ENCODE measurements around the gene CAMTA1.

Gene CAMTA1

DNA sequence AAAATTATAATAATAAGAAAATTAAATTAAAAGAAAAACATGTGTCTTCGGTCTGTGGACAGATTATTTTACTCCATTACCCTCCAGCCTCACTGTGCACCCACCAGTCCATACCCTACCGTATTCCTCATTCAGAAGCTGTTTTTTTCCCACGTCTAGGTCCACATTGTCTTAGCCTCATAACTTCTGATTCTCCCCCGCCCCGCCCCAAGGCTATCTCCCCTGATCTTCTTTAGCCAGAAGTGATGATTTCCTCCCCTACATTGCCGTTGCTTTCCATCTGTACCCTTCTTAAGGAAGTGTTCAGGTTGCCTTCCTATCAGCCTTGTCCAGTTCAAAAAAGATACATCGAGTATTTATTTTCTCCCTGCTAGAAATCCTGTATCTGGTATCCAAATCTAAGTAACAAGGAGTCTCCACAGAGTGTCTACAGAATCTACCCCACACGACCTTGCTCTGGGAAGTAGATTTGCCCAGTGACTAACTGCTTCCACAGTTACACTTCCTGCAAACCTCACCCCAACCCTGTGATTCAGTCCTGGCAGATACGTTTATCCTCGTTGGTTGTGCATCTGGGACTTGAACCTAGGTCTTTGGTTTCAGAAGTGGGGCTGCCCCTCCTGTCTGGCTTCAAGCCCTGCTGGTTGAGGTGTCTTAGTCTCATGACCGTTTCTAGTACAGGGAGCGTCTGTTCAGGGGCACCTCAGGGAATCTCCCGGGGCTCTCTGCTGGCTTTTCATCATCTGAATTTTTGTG, 470.2 kb downstream of the CAMTA1 start:
- Histone ChIP-seq H3K4me1 (ENCODE audit: control insufficient read depth, insufficient read depth, low read length) (no peaks in the 10 kb centered on the region), H3K36me3 (ENCODE audit: control insufficient read depth, insufficient read depth, low read length) (no peaks in the 10 kb centered on the region), H3K9ac (ENCODE audit: low read depth, low read length) (no peak overlapping the region), H3K27me3 (ENCODE audit: control insufficient read depth, insufficient read depth, low read length) (no peaks in the 10 kb centered on the region), H3K4me3 (ENCODE audit: low read depth, low read length) (no peak overlapping the region), H3K9me3 (ENCODE audit: control insufficient read depth, insufficient read depth, low read length) (no peaks in the 10 kb centered on the region)

DNA sequence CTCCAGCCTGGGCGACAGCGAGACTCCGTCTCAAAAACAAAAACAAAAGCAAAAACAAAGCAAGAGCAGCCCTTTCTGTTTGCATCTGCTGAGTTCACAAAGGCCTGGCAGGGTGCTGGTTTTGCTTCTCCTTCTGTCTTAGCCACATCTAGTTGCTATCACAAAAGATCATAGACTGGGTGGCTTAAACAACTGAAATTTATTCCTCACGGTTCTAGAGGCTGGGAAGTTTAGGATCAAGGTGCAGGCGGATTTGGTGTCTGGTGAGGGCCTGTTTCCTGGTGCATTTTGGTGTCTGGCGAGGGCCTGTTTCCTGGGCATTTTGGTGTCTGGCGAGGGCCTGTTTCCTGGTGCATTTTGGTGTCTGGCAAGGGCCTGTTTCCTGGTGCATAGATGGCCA, 471.3 kb downstream of the CAMTA1 start:
- H3K36me3 ChIP-seq (ENCODE audit: control insufficient read depth, insufficient read depth, low read length), result no peaks in the 10 kb centered on the region
- no peaks in the 10 kb centered on the region for H3K27me3 ChIP-seq (ENCODE audit: control insufficient read depth, insufficient read depth, low read length)
- no peaks in the 10 kb centered on the region for H3K4me1 ChIP-seq (ENCODE audit: control insufficient read depth, insufficient read depth, low read length)
- H3K9ac ChIP-seq (ENCODE audit: low read depth, low read length), result no peak overlapping the region
- H3K9me3 ChIP-seq (ENCODE audit: control insufficient read depth, insufficient read depth, low read length), result no peaks in the 10 kb centered on the region
- no peak overlapping the region for H3K4me3 ChIP-seq (ENCODE audit: low read depth, low read length)

DNA sequence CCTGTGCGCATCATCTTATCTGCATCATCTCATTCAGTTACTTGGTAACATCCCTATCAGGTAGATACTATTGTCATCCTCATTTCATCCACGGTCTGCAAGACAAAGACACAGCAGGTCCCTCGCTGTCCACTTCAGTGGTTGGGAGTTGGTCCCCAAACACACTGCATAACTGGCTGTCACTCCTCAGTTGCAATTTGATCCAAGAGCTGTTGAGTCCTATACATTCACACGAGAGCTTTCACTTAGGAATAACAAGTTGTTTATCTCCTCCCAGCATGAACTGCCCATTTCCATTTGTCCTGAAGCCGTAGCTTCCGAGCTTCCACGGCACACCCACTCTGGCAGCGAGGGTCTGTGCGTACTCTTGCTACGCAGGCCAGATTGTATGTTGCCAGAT, 472.0 kb downstream of the CAMTA1 start:
- Histone ChIP-seq H3K4me1 (ENCODE audit: control insufficient read depth, insufficient read depth, low read length) (no peaks in the 10 kb centered on the region), H3K9ac (ENCODE audit: low read depth, low read length) (no peak overlapping the region), H3K27me3 (ENCODE audit: control insufficient read depth, insufficient read depth, low read length) (no peaks in the 10 kb centered on the region), H3K36me3 (ENCODE audit: control insufficient read depth, insufficient read depth, low read length) (no peaks in the 10 kb centered on the region), H3K9me3 (ENCODE audit: control insufficient read depth, insufficient read depth, low read length) (no peaks in the 10 kb centered on the region), H3K4me3 (ENCODE audit: low read depth, low read length) (no peak overlapping the region)

DNA sequence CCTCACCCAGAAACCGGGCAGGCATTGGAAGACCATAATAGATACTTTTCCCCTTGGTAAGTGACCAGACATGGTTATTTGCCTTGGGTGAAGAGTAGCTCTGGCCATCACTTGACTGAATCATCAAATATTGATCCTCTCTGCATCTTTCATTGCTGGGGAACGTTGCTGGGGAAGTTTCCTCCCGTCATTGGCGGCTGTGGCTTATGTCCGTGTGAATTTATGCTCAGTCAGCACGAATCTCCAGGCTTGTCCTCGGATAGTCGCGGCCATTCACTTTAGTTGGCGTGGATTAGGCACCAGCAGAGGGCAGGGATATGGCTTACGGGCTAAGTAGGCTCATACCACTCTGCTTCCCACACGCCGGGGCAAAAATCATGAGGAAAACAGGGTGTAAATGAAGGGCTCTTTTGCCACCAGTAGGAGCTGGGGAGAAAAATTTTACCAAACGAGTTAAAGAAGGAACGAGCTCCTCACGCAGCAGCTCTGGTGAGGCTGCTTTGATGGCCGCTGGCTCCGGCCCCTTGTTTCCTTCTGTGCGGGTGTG, 473.4 kb downstream of the CAMTA1 start:
- H3K27me3 ChIP-seq (ENCODE audit: control insufficient read depth, insufficient read depth, low read length), result no peaks in the 10 kb centered on the region

DNA sequence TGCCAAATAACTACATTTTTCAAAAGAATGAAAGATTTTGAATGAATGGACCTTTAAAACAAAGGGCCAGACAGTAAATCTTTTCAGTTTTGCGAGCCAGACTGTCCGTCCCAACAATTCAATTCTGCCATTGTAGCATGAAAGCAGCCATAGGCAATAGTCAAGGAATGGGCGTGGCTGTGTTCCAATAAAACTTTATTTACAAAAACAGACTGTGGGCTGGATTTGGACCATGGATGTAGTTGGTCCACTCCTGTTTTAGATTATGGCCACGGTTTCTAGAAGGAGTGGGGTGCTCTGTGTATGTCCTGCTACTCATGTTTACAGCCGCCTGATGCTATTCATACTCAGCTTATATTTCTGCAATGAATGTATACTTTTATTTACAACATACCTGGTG, 474.7 kb downstream of the CAMTA1 start:
- H3K4me3 ChIP-seq (ENCODE audit: low read depth, low read length), result no peak overlapping the region
- H3K27me3 ChIP-seq (ENCODE audit: control insufficient read depth, insufficient read depth, low read length), result no peaks in the 10 kb centered on the region
- H3K4me1 ChIP-seq (ENCODE audit: control insufficient read depth, insufficient read depth, low read length), result no peaks in the 10 kb centered on the region
- no peak overlapping the region for H3K9ac ChIP-seq (ENCODE audit: low read depth, low read length)
- H3K36me3 ChIP-seq (ENCODE audit: control insufficient read depth, insufficient read depth, low read length), result no peaks in the 10 kb centered on the region
- no peaks in the 10 kb centered on the region for H3K9me3 ChIP-seq (ENCODE audit: control insufficient read depth, insufficient read depth, low read length)

More for the DNA sequence above, 473.4 kb downstream of the CAMTA1 start:
- Histone ChIP-seq H3K9me3 (ENCODE audit: control insufficient read depth, insufficient read depth, low read length) (no peaks in the 10 kb centered on the region), H3K4me1 (ENCODE audit: control insufficient read depth, insufficient read depth, low read length) (no peaks in the 10 kb centered on the region), H3K4me3 (ENCODE audit: low read depth, low read length) (no peak overlapping the region), H3K9ac (ENCODE audit: low read depth, low read length) (no peak overlapping the region), H3K36me3 (ENCODE audit: control insufficient read depth, insufficient read depth, low read length) (no peaks in the 10 kb centered on the region)

DNA sequence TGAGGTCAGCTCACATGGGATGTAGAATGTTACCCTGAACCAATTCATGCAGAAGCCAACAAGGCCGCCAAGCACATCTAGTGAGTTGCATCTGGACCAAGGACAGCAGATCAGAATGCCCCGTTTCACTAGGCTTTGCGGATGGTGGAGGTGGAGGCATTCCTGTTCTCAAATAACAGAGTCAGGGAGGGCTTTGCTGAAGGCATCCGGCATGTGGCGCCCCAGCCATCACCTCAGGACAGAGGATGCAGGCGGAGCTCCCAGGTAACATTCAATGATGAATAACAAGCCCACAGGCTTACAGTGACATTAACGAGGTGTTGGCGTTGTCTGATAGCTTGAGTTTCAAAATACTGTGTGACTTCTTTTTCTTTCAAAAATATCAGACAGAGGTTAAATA, 476.2 kb downstream of the CAMTA1 start:
- no peak overlapping the region for H3K9ac ChIP-seq (ENCODE audit: low read depth, low read length)
- H3K9me3 ChIP-seq (ENCODE audit: control insufficient read depth, insufficient read depth, low read length), result no peaks in the 10 kb centered on the region
- no peaks in the 10 kb centered on the region for H3K27me3 ChIP-seq (ENCODE audit: control insufficient read depth, insufficient read depth, low read length)
- no peak overlapping the region for H3K4me3 ChIP-seq (ENCODE audit: low read depth, low read length)
- H3K36me3 ChIP-seq (ENCODE audit: control insufficient read depth, insufficient read depth, low read length), result no peaks in the 10 kb centered on the region
- no peaks in the 10 kb centered on the region for H3K4me1 ChIP-seq (ENCODE audit: control insufficient read depth, insufficient read depth, low read length)

DNA sequence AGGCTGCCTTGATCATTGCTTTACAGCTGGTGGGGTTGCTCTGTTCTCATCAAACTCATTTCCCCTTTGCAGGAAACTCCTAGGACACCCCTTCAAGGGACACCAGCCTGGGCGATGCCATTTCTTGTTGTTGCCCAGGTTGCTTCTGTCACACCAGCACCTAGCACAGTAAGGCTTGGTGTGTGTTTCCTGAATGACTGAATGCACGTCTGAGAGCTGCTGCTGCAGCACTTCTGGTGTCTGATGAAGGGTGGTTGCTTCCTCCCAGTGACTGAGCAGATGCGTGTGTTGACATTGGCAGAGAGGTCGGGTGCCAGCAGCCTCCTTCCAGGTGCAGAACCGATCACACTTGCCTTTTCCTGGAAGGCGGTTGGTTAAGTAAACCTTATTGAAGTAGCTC, 477.4 kb downstream of the CAMTA1 start:
- no peaks in the 10 kb centered on the region for H3K27me3 ChIP-seq (ENCODE audit: control insufficient read depth, insufficient read depth, low read length)
- no peaks in the 10 kb centered on the region for H3K4me1 ChIP-seq (ENCODE audit: control insufficient read depth, insufficient read depth, low read length)
- H3K9ac ChIP-seq (ENCODE audit: low read depth, low read length), result no peak overlapping the region
- H3K36me3 ChIP-seq (ENCODE audit: control insufficient read depth, insufficient read depth, low read length), result no peaks in the 10 kb centered on the region
- H3K9me3 ChIP-seq (ENCODE audit: control insufficient read depth, insufficient read depth, low read length), result no peaks in the 10 kb centered on the region
- H3K4me3 ChIP-seq (ENCODE audit: low read depth, low read length), result no peak overlapping the region

DNA sequence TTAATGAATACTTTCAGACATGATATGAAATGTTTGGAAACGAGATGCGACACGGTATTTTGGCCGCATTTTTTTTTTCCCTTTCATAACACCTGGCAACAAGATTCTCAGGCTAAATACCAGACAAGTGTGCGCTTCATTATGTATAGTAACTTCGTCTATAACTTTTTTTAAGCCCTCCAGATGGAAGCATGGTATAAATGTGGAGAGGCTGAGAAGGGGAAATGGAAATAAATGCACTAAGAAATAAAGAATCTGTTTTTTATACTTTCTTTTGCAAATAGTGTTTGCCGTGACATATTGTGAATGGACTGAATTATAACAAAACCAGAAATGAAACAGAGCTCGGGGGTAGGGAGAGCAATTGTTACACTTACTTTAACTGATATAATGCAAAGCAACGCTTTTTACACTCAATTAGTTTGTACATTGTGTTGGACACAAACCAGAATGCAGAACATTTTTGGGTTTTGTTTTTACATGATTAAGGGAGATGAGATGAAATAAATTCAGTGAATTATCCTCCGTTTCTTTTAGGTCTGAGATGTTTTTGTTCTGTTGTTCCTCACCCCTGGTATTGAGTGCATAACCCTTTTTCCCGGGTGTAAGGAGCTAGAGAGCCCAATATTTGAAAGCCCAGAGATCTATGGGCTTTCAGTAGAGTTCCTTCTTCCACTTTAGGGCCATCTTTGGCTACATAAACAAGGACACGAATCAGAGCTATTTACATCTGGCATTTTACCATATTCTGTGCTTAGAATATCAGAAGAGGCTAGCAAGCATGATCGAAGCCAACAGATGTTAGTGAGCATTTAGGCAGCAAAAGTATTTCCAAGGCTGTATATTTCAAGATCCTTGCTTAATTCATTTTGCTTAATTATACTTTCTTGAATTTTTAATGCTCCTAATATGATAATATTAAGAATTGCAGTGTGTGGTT, 478.0 kb downstream of the CAMTA1 start:
- Histone ChIP-seq H3K4me1 (ENCODE audit: control insufficient read depth, insufficient read depth, low read length) (no peaks in the 10 kb centered on the region), H3K9me3 (ENCODE audit: control insufficient read depth, insufficient read depth, low read length) (no peaks in the 10 kb centered on the region), H3K36me3 (ENCODE audit: control insufficient read depth, insufficient read depth, low read length) (no peaks in the 10 kb centered on the region), H3K4me3 (ENCODE audit: low read depth, low read length) (no peak overlapping the region), H3K27me3 (ENCODE audit: control insufficient read depth, insufficient read depth, low read length) (no peaks in the 10 kb centered on the region), H3K9ac (ENCODE audit: low read depth, low read length) (no peak overlapping the region)

DNA sequence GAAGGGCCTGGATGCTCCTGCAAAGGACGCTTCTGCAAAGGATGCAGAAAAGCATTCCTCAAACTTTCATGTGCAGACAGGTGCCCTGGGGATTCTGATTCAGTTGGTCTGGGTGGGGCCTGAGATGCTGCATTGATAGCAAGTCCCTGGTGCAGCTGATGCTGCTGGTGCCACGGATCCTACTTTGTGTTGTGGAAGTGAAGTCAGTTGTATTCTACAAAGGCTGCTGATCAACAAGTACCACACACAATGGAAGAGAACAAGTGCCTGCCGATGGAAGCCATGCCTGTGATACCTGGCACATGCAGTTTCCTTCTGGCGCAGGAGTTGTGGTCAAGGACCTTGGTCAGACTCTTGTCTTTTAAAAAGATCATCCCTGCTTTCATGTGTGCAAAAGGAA, 478.8 kb downstream of the CAMTA1 start:
- no peaks in the 10 kb centered on the region for H3K27me3 ChIP-seq (ENCODE audit: control insufficient read depth, insufficient read depth, low read length)
- no peaks in the 10 kb centered on the region for H3K4me1 ChIP-seq (ENCODE audit: control insufficient read depth, insufficient read depth, low read length)
- no peak overlapping the region for H3K4me3 ChIP-seq (ENCODE audit: low read depth, low read length)
- H3K9ac ChIP-seq (ENCODE audit: low read depth, low read length), result no peak overlapping the region
- no peaks in the 10 kb centered on the region for H3K36me3 ChIP-seq (ENCODE audit: control insufficient read depth, insufficient read depth, low read length)
- no peaks in the 10 kb centered on the region for H3K9me3 ChIP-seq (ENCODE audit: control insufficient read depth, insufficient read depth, low read length)

DNA sequence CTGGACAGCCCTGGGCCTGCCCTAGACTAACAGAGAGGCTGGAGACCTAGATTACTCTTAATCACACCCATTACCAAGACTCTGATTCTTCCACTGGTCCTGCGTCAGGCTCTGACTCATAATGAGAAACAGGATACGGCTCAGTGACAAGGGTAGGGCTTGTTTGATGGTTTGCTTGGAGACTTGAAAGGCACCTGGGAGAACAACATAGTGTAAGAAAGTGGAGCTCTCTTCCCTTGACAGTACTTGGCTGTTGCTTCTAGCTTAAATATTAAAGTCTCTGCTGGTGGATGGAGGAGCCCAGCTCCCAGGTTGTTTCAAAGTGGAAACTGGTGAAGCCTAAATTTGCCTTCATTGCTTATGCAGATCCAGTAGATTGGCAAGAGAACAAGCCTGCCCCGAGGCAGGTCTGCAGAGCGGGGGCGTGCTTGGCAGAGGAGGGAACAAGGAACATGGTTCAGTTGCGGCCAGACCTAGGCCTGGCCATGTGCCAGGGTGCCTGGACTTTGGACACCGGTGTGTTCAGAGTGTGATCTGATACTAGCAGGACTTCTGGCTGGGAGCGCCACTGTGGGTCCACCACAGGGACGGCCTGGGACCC, 480.6 kb downstream of the CAMTA1 start:
- no peaks in the 10 kb centered on the region for H3K27me3 ChIP-seq (ENCODE audit: control insufficient read depth, insufficient read depth, low read length)
- no peaks in the 10 kb centered on the region for H3K4me1 ChIP-seq (ENCODE audit: control insufficient read depth, insufficient read depth, low read length)
- no peaks in the 10 kb centered on the region for H3K36me3 ChIP-seq (ENCODE audit: control insufficient read depth, insufficient read depth, low read length)
- no peaks in the 10 kb centered on the region for H3K9me3 ChIP-seq (ENCODE audit: control insufficient read depth, insufficient read depth, low read length)
- no peak overlapping the region for H3K9ac ChIP-seq (ENCODE audit: low read depth, low read length)
- no peak overlapping the region for H3K4me3 ChIP-seq (ENCODE audit: low read depth, low read length)

DNA sequence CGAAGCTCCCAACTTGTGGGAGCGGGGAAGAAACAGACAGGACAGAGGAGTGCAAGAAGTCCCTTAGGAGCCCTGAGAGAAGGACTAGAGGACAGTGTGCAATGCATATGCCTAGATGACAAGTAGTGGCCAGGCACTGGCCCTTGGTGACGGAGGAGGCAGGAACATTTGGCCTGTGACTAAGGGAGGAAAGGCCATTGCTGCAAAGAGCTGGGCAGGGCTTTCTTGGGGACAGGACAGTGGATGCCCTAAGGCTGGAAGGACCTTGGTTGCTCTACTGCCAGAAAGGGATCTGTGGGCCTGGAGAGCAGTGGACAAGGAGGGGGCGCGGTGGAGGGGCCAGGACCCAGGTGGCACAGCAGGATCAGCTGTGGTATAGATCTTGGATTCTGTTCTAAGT, 481.3 kb downstream of the CAMTA1 start:
- no peaks in the 10 kb centered on the region for H3K36me3 ChIP-seq (ENCODE audit: control insufficient read depth, insufficient read depth, low read length)
- H3K4me3 ChIP-seq (ENCODE audit: low read depth, low read length), result no peak overlapping the region
- no peaks in the 10 kb centered on the region for H3K9me3 ChIP-seq (ENCODE audit: control insufficient read depth, insufficient read depth, low read length)
- H3K4me1 ChIP-seq (ENCODE audit: control insufficient read depth, insufficient read depth, low read length), result no peaks in the 10 kb centered on the region
- H3K9ac ChIP-seq (ENCODE audit: low read depth, low read length), result no peak overlapping the region
- H3K27me3 ChIP-seq (ENCODE audit: control insufficient read depth, insufficient read depth, low read length), result no peaks in the 10 kb centered on the region

Data from iPS-15b (cell line).